OCI-LY3 (cell line): Measurements from ENCODE around the gene SAMD14.

ENCODE experiments used
- H2AFZ ChIP-seq: fragments of 200-600, 300-600 bp; shearing (Covaris generic); 2 replicates; pipeline ENCODE4 v1.6.0; 2014; ENCODE audit warnings: antibody characterized with exemption, low read depth, low read length
- H3K27ac ChIP-seq: fragments of 200-600, 300-600 bp; sonication (generic); 2 replicates; pipeline ENCODE4 v1.5.1; 2014; ENCODE audit warnings: mild to moderate bottlenecking, low read length, moderate library complexity, mixed read lengths
- H3K27me3 ChIP-seq: fragments of 200-600, 300-600 bp; sonication (generic); 2 replicates; pipeline ENCODE4 v1.6.1; 2014; ENCODE audit warnings: low read depth, low read length, mixed read lengths
- H3K36me3 ChIP-seq: fragments of 200-600, 300-600 bp; sonication (generic); replicated peaks from 2 replicates; pipeline ENCODE3; 2014; ENCODE audit warnings: low read depth, low read length, mixed read lengths
- H3K4me1 ChIP-seq: fragments of 300-600, 200-600 bp; sonication (generic); 2 replicates; pipeline ENCODE4 v1.6.1; 2014; ENCODE audit warnings: low read length, mixed read lengths
- H3K4me2 ChIP-seq: fragments of 200-600, 300-600 bp; sonication (generic); 2 replicates; pipeline ENCODE4 v1.6.1; 2014; ENCODE audit warnings: low read length, mixed read lengths
- H3K4me3 ChIP-seq: fragments of 300-600, 200-600 bp; sonication (generic); 2 replicates; pipeline ENCODE4 v1.5.1; 2014; ENCODE audit warnings: antibody characterized with exemption, mild to moderate bottlenecking, low read length, moderate library complexity
- H3K79me2 ChIP-seq: fragments of 300-600, 200-600 bp; shearing (Covaris generic); 2 replicates; pipeline ENCODE4 v1.6.1; 2014; ENCODE audit warnings: mild to moderate bottlenecking, low read length, mixed read lengths
- H3K9ac ChIP-seq: fragments of 300-600, 200-600 bp; shearing (Covaris generic); 2 replicates; pipeline ENCODE4 v1.6.0; 2014; ENCODE audit warnings: mild to moderate bottlenecking, low read length, moderate library complexity
- H3K9me3 ChIP-seq: fragments of 200-600, 300-600 bp; shearing (Covaris generic); 2 replicates; pipeline ENCODE4 v1.6.1; 2014; ENCODE audit warnings: low read length, mixed read lengths; ENCODE audit not compliant: insufficient read depth
- H4K20me1 ChIP-seq: fragments of 200-600, 300-600 bp; sonication (generic); 2 replicates; pipeline ENCODE4 v1.6.1; 2016; ENCODE audit warnings: low read length, mixed read lengths; ENCODE audit not compliant: insufficient read depth
- CTCF ChIP-seq: fragments of 200-600, 300-600 bp; sonication (generic); IDR thresholded peaks from 2 replicates; pipeline ENCODE4 v1.5.1; 2014; ENCODE audit warnings: antibody characterized with exemption, low read length, low read depth
- EZH2phosphoT487 ChIP-seq: fragments of 200-600 bp; shearing (Covaris generic); IDR thresholded peaks from 2 replicates; pipeline ENCODE4 v1.6.1; 2018; ENCODE audit warnings: antibody characterized with exemption, mixed run types, low read depth

SAMD14 gene

GRCh38 chr17:50067996-50068395 is 62.0 kb downstream of the SAMD14 start:
- no peaks in the 10 kb centered on the region for H3K79me2 ChIP-seq
- H3K9me3 ChIP-seq = no peaks in the 10 kb centered on the region
- H3K4me1 ChIP-seq = no peaks in the 10 kb centered on the region
- no peak overlapping the region for H3K4me3 ChIP-seq
- no peak for TF ChIP-seq EZH2phosphoT487
- no peak for TF ChIP-seq CTCF
- no peak overlapping the region for H3K4me2 ChIP-seq
- no peak overlapping the region for H2AFZ ChIP-seq
- H4K20me1 ChIP-seq = no peaks in the 10 kb centered on the region
- no peak overlapping the region for H3K27ac ChIP-seq
- no peak overlapping the region for H3K9ac ChIP-seq
- peaks cover 5% of the 10 kb centered on the region for H3K36me3 ChIP-seq
- H3K27me3 ChIP-seq = no peaks in the 10 kb centered on the region

- Histone ChIP-seq H3K27me3 (no peaks in the 10 kb centered on the region), H3K4me3 (no peak overlapping the region), H3K36me3 (peaks cover 5% of the 10 kb centered on the region), H3K4me2 (no peak overlapping the region), H3K4me1 (no peaks in the 10 kb centered on the region), H3K27ac (no peak overlapping the region), H3K9ac (no peak overlapping the region), H3K79me2 (no peaks in the 10 kb centered on the region), H4K20me1 (no peaks in the 10 kb centered on the region), H3K9me3 (no peaks in the 10 kb centered on the region), H2AFZ (no peak overlapping the region)
- TF ChIP-seq CTCF (no peak), EZH2phosphoT487 (no peak)
Measured at GRCh38 chr17:50066995-50067394, 63.0 kb downstream of the SAMD14 start.

- H3K27ac ChIP-seq = no peak overlapping the region
- H3K79me2 ChIP-seq = no peaks in the 10 kb centered on the region
- TF ChIP-seq CTCF (no peak), EZH2phosphoT487 (no peak)
- H3K4me3 ChIP-seq = no peak overlapping the region
- no peaks in the 10 kb centered on the region for H3K27me3 ChIP-seq
- peaks cover 5% of the 10 kb centered on the region; the same call in 1 of the 2 replicates for H3K4me1 ChIP-seq
- H3K36me3 ChIP-seq = no peaks in the 10 kb centered on the region
- no peaks in the 10 kb centered on the region for H4K20me1 ChIP-seq
- H3K9ac ChIP-seq = no peak overlapping the region
- no peak overlapping the region for H3K4me2 ChIP-seq
- H2AFZ ChIP-seq = no peak overlapping the region
- H3K9me3 ChIP-seq = no peaks in the 10 kb centered on the region
Measured at GRCh38 chr17:50065056-50065455, 64.9 kb downstream of the SAMD14 start.

- Histone ChIP-seq H3K36me3 (no peaks in the 10 kb centered on the region), H3K27me3 (no peaks in the 10 kb centered on the region), H3K4me1 (peaks cover 5% of the 10 kb centered on the region; the same call in 1 of the 2 replicates), H4K20me1 (no peaks in the 10 kb centered on the region), H3K4me2 (no peak overlapping the region), H3K4me3 (no peak overlapping the region), H3K27ac (no peak overlapping the region), H3K9ac (no peak overlapping the region), H2AFZ (no peak overlapping the region), H3K79me2 (no peaks in the 10 kb centered on the region), H3K9me3 (no peaks in the 10 kb centered on the region)
- no peak for TF ChIP-seq CTCF
- no peak for TF ChIP-seq EZH2phosphoT487
Measured at GRCh38 chr17:50064253-50065001, 65.5 kb downstream of the SAMD14 start.
